Gastrocnemius medialis (tissue), 4 donors: ENCODE results near the gene JMJD1C.

ENCODE experiments used
- CTCF ChIP-seq, 5 experiments: fragments of 450-650 bp in 3 of 5; fragments of 200-600 bp in 2 of 5; sonication (generic) in 2 of 5; IDR thresholded peaks in 4 of 5; conservative IDR thresholded peaks in 1 of 5; 1 replicate in 4 of 5; 2 replicates in 1 of 5; pipeline ENCODE4 v1.5.1; 2016 to 2019; ENCODE audit warnings: antibody characterized with exemption in 5 of 5, mild to moderate bottlenecking in 3 of 5, moderate library complexity in 3 of 5
- POLR2A ChIP-seq, 2 donors: fragments of 450-650 bp; IDR thresholded peaks; one replicate each; pipeline ENCODE4 v1.6.1; 2017; ENCODE audit warnings: antibody characterized with exemption in 2 of 2, mild to moderate bottlenecking in 2 of 2, moderate library complexity in 2 of 2

- no peak for TF ChIP-seq POLR2A (IDR thresholded peaks at IDR 0.05)
- no peak for TF ChIP-seq CTCF (IDR thresholded peaks at IDR 0.05 in 4 of 5, conservative IDR thresholded peaks at IDR 0.05 in 1 of 5)
These were observed 56.2 kb downstream of the JMJD1C start for GRCh38 chr10:63409465-63410027.
